NCI-H2029 treated with DMSO at 0.1 percent for 48 hours (cell line): Measurements from ENCODE around the gene HAUS8.
"Not testable (repeated sequence)": the region's sequence is repeated elsewhere in the genome, so short reads cannot be mapped to it uniquely, and the experiment has no call there.

ENCODE experiments used
- DNase-seq: peaks from one replicate; lab custom pipeline; 2025; lab: John Stamatoyannopoulos, UW

Gene HAUS8

GRCh38 chr19:17101686-17102628 lies 26.7 kb upstream of the HAUS8 start:
- DNase-seq: no peak

DNA sequence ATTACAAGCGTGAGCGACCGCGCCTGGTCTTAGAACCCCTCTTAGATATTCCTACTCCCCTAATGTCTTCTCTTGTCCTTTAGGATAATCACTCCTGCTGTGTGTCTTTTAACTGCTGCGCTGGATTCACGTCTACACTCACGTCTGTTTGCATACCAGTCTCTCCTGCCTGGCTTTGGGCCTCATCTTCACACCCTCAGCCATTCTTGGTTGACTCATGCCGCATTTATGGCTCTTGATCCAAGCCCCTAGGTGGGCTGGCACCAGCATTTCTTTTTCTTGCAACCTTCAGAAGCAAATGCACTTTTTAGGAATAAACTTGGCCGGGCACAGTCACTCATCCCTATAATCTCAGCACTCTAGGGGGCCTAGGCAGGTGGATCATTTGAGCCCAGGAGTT lies 23.1 kb upstream of the HAUS8 start:
- DNase-seq: no peak

DNA sequence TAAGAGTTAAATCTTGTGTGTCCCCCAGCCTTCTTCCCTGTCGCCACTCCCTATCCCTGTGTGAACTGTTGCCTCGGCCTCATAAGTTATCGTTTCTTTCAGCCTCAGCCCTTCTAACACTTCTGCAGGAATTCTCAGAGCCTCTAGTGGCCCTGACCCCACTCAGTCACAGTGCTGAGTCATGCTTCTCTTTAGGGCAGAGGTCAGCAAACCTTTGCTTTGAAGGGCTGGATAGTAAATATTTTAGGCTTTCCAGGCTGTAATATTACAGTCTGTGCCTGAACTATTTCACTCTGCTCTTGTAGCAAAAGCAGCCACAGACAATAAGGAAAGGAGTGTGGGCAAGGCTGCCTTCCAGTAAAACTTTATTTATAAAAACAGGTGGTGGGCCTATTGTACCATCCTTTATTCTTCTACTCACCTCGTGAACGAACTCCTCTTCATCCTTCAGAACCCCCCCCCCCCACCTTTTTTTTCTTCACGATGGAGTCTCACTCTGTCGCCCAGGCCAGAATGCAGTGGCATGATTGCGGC lies 22.4 kb upstream of the HAUS8 start:
- DNase-seq: no peak

- DNase-seq: no peak
Measured at GRCh38 chr19:17095141-17095919, 20.1 kb upstream of the HAUS8 start.

DNA sequence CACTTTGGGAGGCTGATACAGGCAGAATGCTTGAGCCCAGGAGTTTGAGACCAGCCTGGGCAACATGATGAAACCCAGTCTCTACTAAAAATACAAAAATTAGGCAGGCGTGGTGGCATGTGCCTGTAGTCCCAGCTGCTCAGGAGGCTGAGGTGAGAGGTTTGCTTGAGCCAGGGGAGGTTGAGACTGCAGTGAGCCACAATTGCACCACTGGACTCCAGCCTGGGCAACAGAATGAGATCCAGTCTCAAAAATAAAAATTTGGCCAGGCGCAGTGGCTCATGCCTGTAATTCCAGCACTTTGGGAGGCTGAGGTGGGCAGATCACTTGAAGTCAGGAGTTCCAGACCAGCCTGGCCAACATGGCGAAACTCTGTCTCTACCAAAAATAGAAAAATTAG lies 19.4 kb upstream of the HAUS8 start:
- not testable (repeated sequence) for DNase-seq

GRCh38 chr19:17092696-17093095 lies 17.4 kb upstream of the HAUS8 start:
- DNase-seq: no peak

DNA sequence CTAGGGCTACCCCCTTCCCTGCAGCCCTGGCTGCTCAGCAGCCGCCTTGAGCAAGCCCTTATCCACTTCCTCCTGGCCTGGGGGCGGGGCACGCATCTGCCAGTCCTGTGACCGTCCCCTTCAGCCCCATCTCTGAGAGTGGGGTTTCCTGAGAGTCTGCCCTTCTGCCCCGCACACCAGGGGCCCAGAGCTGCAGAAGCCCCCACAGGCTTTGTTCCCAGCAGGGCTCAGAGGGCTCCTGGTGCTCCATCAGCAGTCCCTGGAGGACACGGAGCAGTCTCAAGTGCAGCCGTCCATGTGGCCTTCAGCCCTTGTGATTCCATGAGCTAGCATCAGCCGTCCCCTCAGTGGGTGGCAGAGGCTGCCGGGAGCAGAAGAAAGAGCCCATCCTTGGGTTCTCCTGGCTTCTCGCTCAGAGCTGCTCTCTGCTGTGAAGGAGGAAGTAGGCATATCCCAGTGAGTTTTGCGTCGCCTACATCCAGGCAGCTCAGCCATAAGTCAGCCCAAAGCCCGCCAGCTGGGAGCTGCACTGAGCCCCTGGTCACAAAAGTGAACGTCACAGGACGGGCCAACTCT lies 16.6 kb upstream of the HAUS8 start:
- no peak for DNase-seq

DNA sequence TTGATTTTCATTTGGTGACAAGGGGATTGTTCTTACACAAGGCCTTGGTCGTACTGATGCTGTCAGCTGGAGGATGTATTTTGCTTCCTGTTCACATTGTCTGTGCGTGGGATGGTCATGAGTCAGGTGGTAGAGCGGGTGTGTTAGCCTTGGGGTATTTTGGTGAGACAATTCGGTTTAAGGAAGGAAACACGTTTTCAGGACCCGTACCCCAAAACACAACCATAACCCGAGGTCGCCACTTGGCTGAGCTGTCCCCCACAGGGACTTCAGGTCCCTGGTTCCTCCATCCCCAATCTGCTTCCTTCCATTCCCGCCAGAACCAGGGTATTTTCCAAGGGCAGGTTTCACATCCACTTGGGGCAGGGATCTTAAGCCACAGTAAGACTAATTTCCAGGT lies 15.3 kb upstream of the HAUS8 start:
- no peak for DNase-seq

DNA sequence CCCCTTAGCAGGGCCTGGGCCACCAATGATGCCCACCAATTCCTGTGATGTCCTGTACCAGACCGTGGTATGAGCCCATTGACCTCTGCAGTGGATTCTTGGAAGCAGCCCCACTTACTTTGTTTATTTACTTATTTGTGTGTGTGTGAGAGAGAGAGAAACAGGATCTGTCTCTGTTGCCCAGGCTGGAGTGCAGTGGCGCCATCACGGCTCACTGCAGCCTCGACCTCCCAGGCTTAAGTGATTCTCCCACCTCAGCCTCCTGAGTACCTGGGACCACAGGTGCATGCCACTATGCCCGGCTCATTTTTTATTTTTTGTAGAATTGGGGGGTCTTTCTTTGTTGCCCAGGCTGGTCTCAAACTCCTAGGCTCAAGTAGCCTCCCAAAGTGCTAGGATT lies 13.3 kb upstream of the HAUS8 start:
- no peak for DNase-seq

DNA sequence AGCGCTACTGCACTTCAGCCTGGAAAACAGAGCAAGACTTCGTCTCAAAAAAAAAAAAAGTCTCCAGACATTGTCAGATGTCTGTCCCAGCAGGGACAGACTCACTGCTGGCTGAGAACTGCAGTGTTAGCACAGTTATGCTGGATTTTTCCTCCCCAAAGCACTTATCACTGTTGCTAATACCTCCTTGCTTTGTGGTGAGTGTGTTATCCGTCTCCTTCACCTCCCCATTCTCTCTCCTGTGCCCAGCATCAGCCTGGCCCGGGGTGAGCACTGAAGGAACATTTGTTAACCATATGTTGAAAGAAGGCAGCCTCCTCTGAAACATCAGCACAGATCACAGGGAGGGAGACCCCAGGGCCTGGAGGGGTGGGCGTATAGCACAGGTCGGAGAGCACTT lies 11.6 kb upstream of the HAUS8 start:
- DNase-seq: no peak

GRCh38 chr19:17086120-17086519 lies 10.9 kb upstream of the HAUS8 start:
- no peak for DNase-seq

DNA sequence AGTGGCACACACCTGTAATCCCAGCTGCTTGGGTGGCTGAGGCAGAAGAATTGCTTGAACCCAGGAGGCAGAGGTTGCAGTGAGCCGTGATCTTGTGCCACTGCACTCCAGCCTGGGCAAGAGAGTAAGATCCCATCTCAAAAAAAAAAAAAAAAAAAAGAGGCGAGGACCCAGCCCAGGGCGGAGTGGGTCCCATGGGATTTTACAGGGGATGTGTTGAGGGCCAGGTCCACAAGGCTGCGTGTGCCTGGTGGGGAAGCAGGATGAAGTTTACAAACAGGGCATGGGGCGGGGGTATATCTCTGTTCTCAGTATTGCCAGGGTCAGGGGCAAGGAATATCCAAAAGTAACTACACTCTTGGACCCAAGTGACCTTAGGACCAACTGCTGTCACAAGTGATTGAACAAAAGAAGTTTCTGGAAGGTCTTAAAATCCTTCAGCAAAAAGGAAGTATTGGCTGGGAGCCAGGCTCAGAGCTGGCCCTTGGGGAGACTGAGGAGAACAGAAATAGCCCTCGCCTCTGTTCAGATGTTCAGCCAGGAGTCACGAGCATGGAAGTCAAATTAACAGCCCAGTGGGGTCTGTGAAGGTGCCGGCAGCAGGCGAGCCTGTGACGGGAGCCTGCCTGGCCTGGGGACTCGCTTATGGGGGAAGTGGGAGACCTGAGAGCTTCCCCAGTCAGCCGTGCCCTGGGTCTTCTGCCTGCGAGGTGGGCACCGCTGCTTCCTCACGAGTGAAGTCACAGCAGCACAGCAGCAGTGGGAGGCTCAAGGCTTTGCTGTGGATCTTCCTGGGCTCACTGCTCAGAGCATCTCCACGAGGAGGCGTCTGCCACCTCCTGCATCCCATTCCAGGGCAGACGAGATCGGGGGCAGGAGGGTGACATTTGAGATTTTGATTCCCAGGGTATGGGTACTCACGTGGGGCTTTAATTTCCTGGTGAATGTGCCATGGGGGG lies 6.7 kb upstream of the HAUS8 start:
- no peak for DNase-seq

DNA sequence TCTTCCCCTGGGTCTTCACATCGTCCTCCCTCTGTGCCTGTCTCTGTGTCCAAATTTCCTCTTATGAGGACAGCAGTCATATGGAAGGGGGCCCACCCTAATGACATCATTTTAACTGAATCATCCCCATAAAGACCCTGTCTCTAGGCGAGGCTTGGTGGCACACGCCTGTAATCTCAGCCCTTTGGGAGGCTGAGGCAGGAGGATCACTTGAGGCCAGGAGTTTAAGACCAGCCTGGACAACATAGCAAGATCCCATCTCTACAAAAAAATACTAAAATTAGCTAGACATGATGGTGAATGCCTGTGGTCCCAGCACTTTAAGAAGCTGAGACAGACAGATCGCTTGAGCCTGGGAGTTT lies 5.2 kb upstream of the HAUS8 start:
- no peak for DNase-seq

- DNase-seq: no peak
Measured at GRCh38 chr19:17079710-17080439, 4.6 kb upstream of the HAUS8 start.

DNA sequence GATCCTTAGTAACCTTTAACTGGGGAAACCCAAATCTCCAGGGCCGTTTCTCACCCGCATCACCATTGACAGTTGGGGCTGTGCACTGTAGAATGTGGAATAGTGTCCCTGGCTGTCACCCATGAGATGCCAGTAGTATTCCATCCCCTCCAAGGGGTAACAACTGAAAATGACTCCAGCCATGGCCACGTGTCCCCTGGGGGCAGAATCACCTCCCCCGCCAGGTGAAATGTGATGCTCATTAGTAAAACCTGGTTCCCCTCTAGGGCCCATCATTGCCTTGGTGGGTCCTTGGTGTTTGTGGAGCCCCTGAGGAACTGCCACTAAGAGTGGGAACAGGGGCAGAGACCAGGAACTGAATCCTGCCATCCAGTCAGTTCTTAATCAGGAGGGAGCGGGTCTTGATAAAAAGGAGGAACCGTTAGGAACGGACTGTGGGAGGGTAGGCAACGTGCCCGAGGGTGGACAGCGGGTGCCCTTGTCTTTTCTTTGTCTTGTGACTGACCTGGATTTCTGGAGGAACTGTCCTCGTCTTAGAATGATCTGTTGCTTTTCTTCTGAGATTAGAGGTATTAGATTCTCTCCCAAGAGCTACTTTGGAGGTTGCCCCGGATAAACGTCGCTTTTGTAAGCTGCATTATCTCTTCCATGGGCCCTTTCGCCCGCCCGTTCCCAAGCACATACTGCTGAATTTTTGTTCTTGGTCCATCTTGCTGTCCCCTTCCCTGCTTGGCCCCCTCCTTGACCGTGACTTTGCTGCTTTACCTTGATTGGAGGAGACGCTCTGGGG lies 3.9 kb upstream of the HAUS8 start:
- DNase-seq: no peak

GRCh38 chr19:17078036-17078919 lies 3.0 kb upstream of the HAUS8 start:
- DNase-seq: no peak

- no peak for DNase-seq
Measured at GRCh38 chr19:17077447-17078028, 2.3 kb upstream of the HAUS8 start.

GRCh38 chr19:17076543-17076991 lies 1.3 kb upstream of the HAUS8 start:
- DNase-seq: no peak
